ENCODE measurements around the gene TBC1D9. TPM values are rescaled to one million over a fixed set of nuclear protein-coding genes. Genes with fewer than 3 reads are reported as not detected.

The TBC1D9 gene
- total RNA-seq, 1 experiment from 2014 or later, result 4.6 TPM

GRCh38 chr4:140595065-140595464 is 161.1 kb downstream of the TBC1D9 start:
- DNase-seq, result peak; percentile 76
- Histone ChIP-seq H3K4me3 (ENCODE audit: insufficient read depth, low read depth, low read length) (no peak overlapping the region), H3K36me3 (replicated peaks; ENCODE audit: control insufficient read depth, insufficient read depth, low read length) (no peaks in the 10 kb centered on the region), H3K27me3 (ENCODE audit: control insufficient read depth, insufficient read depth, low read length) (no peaks in the 10 kb centered on the region)

- Histone ChIP-seq H3K27me3 (ENCODE audit: control insufficient read depth, insufficient read depth, low read length) (no peaks in the 10 kb centered on the region), H3K36me3 (replicated peaks; ENCODE audit: control insufficient read depth, insufficient read depth, low read length) (no peaks in the 10 kb centered on the region), H3K4me3 (ENCODE audit: insufficient read depth, low read depth, low read length) (no peak overlapping the region)
- DNase-seq, result no peak
Observed at GRCh38 chr4:140584439-140584838, 171.7 kb downstream of the TBC1D9 start.

- Histone ChIP-seq H3K4me3 (ENCODE audit: insufficient read depth, low read depth, low read length) (no peak overlapping the region), H3K27me3 (ENCODE audit: control insufficient read depth, insufficient read depth, low read length) (no peaks in the 10 kb centered on the region), H3K36me3 (replicated peaks; ENCODE audit: control insufficient read depth, insufficient read depth, low read length) (no peaks in the 10 kb centered on the region)
- DNase-seq, result no peak
Observed at GRCh38 chr4:140581078-140581477, 175.1 kb downstream of the TBC1D9 start.

GRCh38 chr4:140579278-140579677 is 176.9 kb downstream of the TBC1D9 start:
- DNase-seq, result no peak
- Histone ChIP-seq H3K4me3 (ENCODE audit: insufficient read depth, low read depth, low read length) (no peak overlapping the region), H3K36me3 (replicated peaks; ENCODE audit: control insufficient read depth, insufficient read depth, low read length) (no peaks in the 10 kb centered on the region), H3K27me3 (ENCODE audit: control insufficient read depth, insufficient read depth, low read length) (no peaks in the 10 kb centered on the region; the same call in 1 of the 2 replicates)

GRCh38 chr4:140575489-140575888 is 180.7 kb downstream of the TBC1D9 start:
- peaks cover 3% of the 10 kb centered on the region for H3K27me3 ChIP-seq (ENCODE audit: control insufficient read depth, insufficient read depth, low read length)
- no peaks in the 10 kb centered on the region for H3K36me3 ChIP-seq (replicated peaks; ENCODE audit: control insufficient read depth, insufficient read depth, low read length)
- DNase-seq, result no peak
- no peak overlapping the region for H3K4me3 ChIP-seq (ENCODE audit: insufficient read depth, low read depth, low read length)

GRCh38 chr4:140571620-140572019 is 184.6 kb downstream of the TBC1D9 start:
- H3K27me3 ChIP-seq (ENCODE audit: control insufficient read depth, insufficient read depth, low read length), result peaks cover 41% of the 10 kb centered on the region
- no peak for DNase-seq

More at GRCh38 chr4:140571620-140572019, 184.6 kb downstream of the TBC1D9 start:
- Histone ChIP-seq H3K4me3 (ENCODE audit: insufficient read depth, low read depth, low read length) (no peak overlapping the region), H3K36me3 (replicated peaks; ENCODE audit: control insufficient read depth, insufficient read depth, low read length) (no peaks in the 10 kb centered on the region)

Other genes with a start within 250 kb of the TBC1D9 start
- gene ELMOD2, start 232.2 kb downstream of the TBC1D9 start, total RNA-seq (2014; rRNA removed; shearing (Covaris generic)), result 24.8 and 27.1 TPM in 2 replicates
- 0.07 TPM in 1 of 2 replicates, not detected in the other for gene UCP1, start 187.4 kb downstream of the TBC1D9 start, total RNA-seq (2014; rRNA removed; shearing (Covaris generic))